CD4-positive, alpha-beta memory T cell (primary cell): ENCODE results near the gene MCM3AP. TPM values are rescaled to one million over a fixed set of nuclear protein-coding genes. Genes with fewer than 3 reads are reported as not detected.
A peak's percentile ranks its signal among the peaks of the same experiment; 100 is the strongest.

Experiments used
- CTCF ChIA-PET: fragments of 350-600 bp; sonication (Branson Sonifier 250); formaldehyde crosslinking; loops from one replicate; lab custom pipeline; 2021; ENCODE audit warnings: inconsistent platforms; ENCODE audit not compliant: partially characterized antibody; lab: Charles Lee
- POLR2A ChIA-PET: fragments of 350-600 bp; sonication (Branson Sonifier 250); formaldehyde crosslinking; loops from one replicate; lab custom pipeline; 2021; ENCODE audit not compliant: partially characterized antibody; lab: Charles Lee
- DNase-seq, 5 donors: peaks; one replicate each; pipeline versions ENCODE4 v3.0.0 to v3.0.0-alpha.2; 2020 to 2022; ENCODE audit warnings: mixed read lengths in 1 of 5
- H3K27ac ChIP-seq: one replicate; pipeline ENCODE4 v1.7.0; 2013; ENCODE audit warnings: low read depth, low read length
- H3K27me3 ChIP-seq: 2 replicates; pipeline ENCODE4 v1.7.0; 2013; ENCODE audit warnings: mild to moderate bottlenecking, low read length, moderate library complexity; ENCODE audit not compliant: insufficient read depth
- H3K36me3 ChIP-seq: 2 replicates; pipeline ENCODE4 v1.7.0; 2013; ENCODE audit warnings: mild to moderate bottlenecking, low read length, moderate library complexity; ENCODE audit not compliant: insufficient read depth
- H3K4me1 ChIP-seq: 2 replicates; pipeline ENCODE4 v1.7.0; 2013; ENCODE audit warnings: mild to moderate bottlenecking, low read length, moderate library complexity; ENCODE audit not compliant: insufficient read depth
- H3K4me3 ChIP-seq, 2 donors: one replicate each; pipeline ENCODE4 v1.7.0; 2013; ENCODE audit warnings: low read length in 2 of 2, mild to moderate bottlenecking in 1 of 2
- H3K9me3 ChIP-seq, 2 donors: one replicate each; pipeline ENCODE4 v1.7.0; 2013; ENCODE audit warnings: low read length in 2 of 2, control low read depth in 1 of 2; ENCODE audit not compliant: control insufficient read depth in 1 of 2
- H3K27ac Mint-ChIP-seq, 7 donors: one replicate each; pipeline ENCODE4 v1.8.0; 2020 to 2021; ENCODE audit warnings: mixed read lengths in 7 of 7, mild to moderate bottlenecking in 6 of 7, inconsistent platforms in 3 of 7, moderate library complexity in 3 of 7
- H3K27me3 Mint-ChIP-seq, 2 donors: one replicate each; pipeline ENCODE4 v1.8.0; 2020 to 2021; ENCODE audit warnings: mixed read lengths in 2 of 2
- H3K36me3 Mint-ChIP-seq, 2 donors: one replicate each; pipeline ENCODE4 v1.8.0; 2020 to 2021; ENCODE audit warnings: mixed read lengths in 2 of 2, inconsistent platforms in 1 of 2, mild to moderate bottlenecking in 1 of 2
- H3K4me1 Mint-ChIP-seq, 4 donors: one replicate each; pipeline ENCODE4 v1.8.0; 2020 to 2021; ENCODE audit warnings: mixed read lengths in 4 of 4, mild to moderate bottlenecking in 1 of 4
- H3K4me3 Mint-ChIP-seq, 8 donors: one replicate each; pipeline ENCODE4 v1.8.0; 2020 to 2021; ENCODE audit warnings: mixed read lengths in 8 of 8, mild to moderate bottlenecking in 7 of 8, moderate library complexity in 6 of 8, inconsistent platforms in 3 of 8
- H3K9me3 Mint-ChIP-seq, 8 donors: one replicate each; pipeline ENCODE4 v1.8.0; 2020 to 2021; ENCODE audit warnings: mixed read lengths in 8 of 8, mild to moderate bottlenecking in 5 of 8, inconsistent platforms in 3 of 8, moderate library complexity in 1 of 8
- intact Hi-C: fragments of 100-400 bp; cut with micrococcal nuclease; formaldehyde crosslinking; loops from one replicate; pipeline ENCODE4 v1.15.1; 2023
- polyA plus RNA-seq, 2 donors: library from polyadenylated mRNA; unstranded; fragments of 300-500 nt; fragmentation: Illumina TruSeq; gene quantifications; one replicate each; pipeline ENCODE4 v1.2.3, GENCODE V29; 2021
- total RNA-seq, 2 experiments: library from RNA; stranded (reverse); gene quantifications; one replicate each; pipeline ENCODE4 v1.2.3, GENCODE V29; 2021

The MCM3AP gene
- total and polyA plus RNA-seq, 4 experiments from 2014 or later, result 14.9 to 168 (median 100) TPM

DNA sequence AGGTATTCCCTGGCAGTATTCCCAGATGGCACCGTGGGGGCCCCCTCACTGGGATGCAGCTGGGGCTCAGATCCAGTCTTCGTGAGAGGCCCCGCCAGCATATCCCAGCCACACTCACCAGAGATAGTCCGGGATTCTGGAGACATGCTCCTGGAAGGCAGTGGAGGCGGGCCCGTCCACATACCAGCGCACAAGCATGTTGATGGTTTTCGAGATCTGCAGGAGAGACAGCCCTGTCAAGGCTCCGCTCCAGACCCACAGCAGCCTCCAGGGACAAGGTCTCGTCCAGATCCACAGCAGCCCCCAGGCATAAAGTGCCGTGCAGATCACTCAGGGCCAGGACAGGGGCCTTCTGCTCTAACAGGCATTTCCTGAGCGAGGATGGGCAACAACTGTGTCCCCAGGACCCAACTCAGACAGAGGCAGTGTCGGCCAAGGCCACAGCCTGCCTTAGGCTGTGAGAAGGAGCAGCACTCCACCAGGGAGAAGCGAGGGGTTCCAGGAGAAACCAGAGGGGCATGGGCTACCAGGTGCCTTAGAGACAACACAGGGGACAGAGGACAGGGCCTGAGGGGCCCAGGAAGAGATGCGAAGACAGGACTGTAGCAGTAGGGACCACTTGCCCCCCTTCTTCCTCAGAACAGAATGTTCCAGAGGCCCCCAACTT is 71.7 kb downstream of the MCM3AP start:
- Histone ChIP-seq H3K27me3 (no peaks in the 10 kb centered on the region), H3K27ac (no peak overlapping the region), H3K9me3 (no peaks in the 10 kb centered on the region), H3K4me1 (no peaks in the 10 kb centered on the region), H3K4me3 (no peak overlapping the region), H3K36me3 (no peaks in the 10 kb centered on the region)
- H3K27me3 Mint-ChIP-seq, result no peaks in the 10 kb centered on the region
- no peaks in the 10 kb centered on the region for H3K4me1 Mint-ChIP-seq
- H3K9me3 Mint-ChIP-seq, result no peaks in the 10 kb centered on the region
- DNase-seq, result no peak
- no peak overlapping the region for H3K4me3 Mint-ChIP-seq
- peaks cover 0 to 23% of the 10 kb centered on the region in 2 donors for H3K36me3 Mint-ChIP-seq
- peak overlapping the region in 2 of 7 donors; percentile 51 to 78 for H3K27ac Mint-ChIP-seq
- POLR2A ChIA-PET, result no interaction called here
- CTCF ChIA-PET, result no interaction called here
- intact Hi-C loops, result no loop called here

DNA sequence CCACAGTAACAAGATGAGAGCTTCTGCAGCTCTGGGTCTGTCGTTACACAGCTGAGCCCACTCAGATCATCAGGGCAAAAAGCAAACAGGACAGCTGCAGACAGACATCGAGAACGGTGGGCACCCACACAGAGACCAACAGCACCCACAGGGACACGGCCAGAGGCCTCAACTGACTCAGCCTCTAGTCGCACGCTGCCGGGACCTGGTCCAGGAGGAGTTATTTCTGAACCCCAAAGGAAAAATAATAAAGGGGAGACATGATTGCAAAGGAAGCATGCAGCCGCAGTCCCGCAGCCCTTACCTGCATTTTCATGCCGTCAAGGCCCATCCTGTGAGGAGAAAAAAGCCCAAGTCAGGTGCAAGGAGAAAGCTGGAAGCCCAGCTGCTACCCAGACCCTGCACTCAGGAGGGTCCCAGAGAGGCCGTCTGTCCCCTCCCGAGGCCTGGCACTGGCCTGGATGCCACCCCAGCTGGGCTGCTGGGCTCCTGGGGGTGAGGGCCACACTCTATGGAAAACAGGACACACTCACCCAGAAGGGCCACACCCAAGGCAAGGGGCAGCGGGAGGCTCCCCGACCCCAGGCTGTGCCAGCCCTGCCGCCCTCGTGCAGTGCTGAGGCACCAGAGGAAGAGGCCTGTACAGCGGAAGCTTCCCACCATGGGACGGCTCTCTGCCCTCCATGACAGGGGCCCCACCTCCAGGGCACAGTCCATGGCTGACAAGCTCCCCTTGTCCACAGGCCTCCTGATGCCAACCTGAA is 72.5 kb downstream of the MCM3AP start:
- no peaks in the 10 kb centered on the region for H3K4me1 ChIP-seq
- Mint-ChIP-seq H3K4me1 (no peaks in the 10 kb centered on the region), H3K4me3 (no peak overlapping the region), H3K27ac (peak overlapping the region in 1 of 7 donors; percentile 64), H3K36me3 (peaks cover 0 to 29% of the 10 kb centered on the region in 2 donors), H3K9me3 (no peaks in the 10 kb centered on the region), H3K27me3 (no peaks in the 10 kb centered on the region)
- DNase-seq, result no peak
- H3K27me3 ChIP-seq, result no peaks in the 10 kb centered on the region
- no peak overlapping the region for H3K27ac ChIP-seq
- POLR2A ChIA-PET, result no interaction called here
- CTCF ChIA-PET, result no interaction called here
- no peak overlapping the region for H3K4me3 ChIP-seq
- no peaks in the 10 kb centered on the region for H3K36me3 ChIP-seq
- H3K9me3 ChIP-seq, result no peaks in the 10 kb centered on the region
- intact Hi-C loops, result no loop called here

GRCh38 chr21:46211786-46212720 is 73.4 kb downstream of the MCM3AP start:
- no peak overlapping the region for H3K4me3 Mint-ChIP-seq
- H3K9me3 Mint-ChIP-seq, result no peaks in the 10 kb centered on the region

DNA sequence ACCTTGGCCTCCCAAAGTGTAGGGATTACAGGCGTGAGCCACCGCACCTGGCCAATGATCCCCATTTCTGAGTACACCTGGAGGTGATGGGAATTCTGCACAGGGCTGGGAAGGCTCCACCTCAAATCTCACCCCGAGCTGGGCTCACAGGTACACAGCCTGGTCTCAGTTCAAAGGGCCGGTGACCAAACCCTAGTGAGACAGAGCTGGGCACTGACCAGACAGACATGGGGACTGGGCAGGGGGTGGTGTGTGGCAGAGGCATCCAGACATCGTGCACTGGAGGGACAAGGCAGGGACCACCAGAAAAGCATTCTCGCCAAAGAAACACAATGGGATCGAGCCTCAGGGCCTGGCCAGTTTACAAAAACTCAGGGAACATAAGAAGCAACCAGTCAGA is 74.0 kb downstream of the MCM3AP start:
- intact Hi-C loops, result no loop called here
- DNase-seq, result no peak
- no peak overlapping the region for H3K4me3 ChIP-seq
- H3K36me3 Mint-ChIP-seq, result peaks cover 0 to 34% of the 10 kb centered on the region in 2 donors
- no peaks in the 10 kb centered on the region for H3K4me1 Mint-ChIP-seq
- no peaks in the 10 kb centered on the region for H3K9me3 ChIP-seq
- CTCF ChIA-PET, result no interaction called here
- H3K4me1 ChIP-seq, result no peaks in the 10 kb centered on the region
- H3K27ac Mint-ChIP-seq, result peak overlapping the region in 2 of 7 donors; percentile 22 to 23
- no peak overlapping the region for H3K27ac ChIP-seq
- no peaks in the 10 kb centered on the region for H3K27me3 ChIP-seq
- H3K27me3 Mint-ChIP-seq, result no peaks in the 10 kb centered on the region
- peaks cover 12% of the 10 kb centered on the region for H3K36me3 ChIP-seq
- H3K9me3 Mint-ChIP-seq, result no peaks in the 10 kb centered on the region
- no peak overlapping the region for H3K4me3 Mint-ChIP-seq
- POLR2A ChIA-PET, result no interaction called here

More at GRCh38 chr21:46211786-46212720, 73.4 kb downstream of the MCM3AP start:
- DNase-seq, result no peak
- H3K36me3 Mint-ChIP-seq, result peaks cover 0 to 32% of the 10 kb centered on the region in 2 donors
- H3K27me3 Mint-ChIP-seq, result no peaks in the 10 kb centered on the region
- Histone ChIP-seq H3K4me3 (no peak overlapping the region), H3K27ac (no peak overlapping the region), H3K27me3 (no peaks in the 10 kb centered on the region), H3K9me3 (no peaks in the 10 kb centered on the region), H3K36me3 (peaks cover 5% of the 10 kb centered on the region), H3K4me1 (no peaks in the 10 kb centered on the region)
- ChIA-PET POLR2A (no interaction called here), CTCF (no interaction called here)
- H3K27ac Mint-ChIP-seq, result peak overlapping the region in 1 of 7 donors; percentile 22
- intact Hi-C loops, result no loop called here
- H3K4me1 Mint-ChIP-seq, result no peaks in the 10 kb centered on the region

GRCh38 chr21:46210378-46211136 is 74.9 kb downstream of the MCM3AP start:
- CTCF ChIA-PET, result interaction anchor here (0.8 kb wide), 1 partner anchor 10 kb away, joined by 3 read pairs; no protein-coding TSS in a partner anchor
- H3K36me3 Mint-ChIP-seq, result peaks cover 2 to 39% of the 10 kb centered on the region in 2 donors
- H3K27ac Mint-ChIP-seq, result peak overlapping the region in 1 of 7 donors; percentile 4
- intact Hi-C loops, result no loop called here
- POLR2A ChIA-PET, result no interaction called here
- Histone ChIP-seq H3K27me3 (no peaks in the 10 kb centered on the region), H3K4me3 (no peak overlapping the region), H3K9me3 (no peaks in the 10 kb centered on the region), H3K4me1 (no peaks in the 10 kb centered on the region), H3K27ac (no peak overlapping the region), H3K36me3 (peaks cover 13% of the 10 kb centered on the region)
- DNase-seq, result no peak
- H3K27me3 Mint-ChIP-seq, result no peaks in the 10 kb centered on the region
- no peaks in the 10 kb centered on the region for H3K4me1 Mint-ChIP-seq
- no peaks in the 10 kb centered on the region for H3K9me3 Mint-ChIP-seq
- H3K4me3 Mint-ChIP-seq, result no peak overlapping the region

- Histone ChIP-seq H3K4me3 (no peak overlapping the region), H3K9me3 (no peaks in the 10 kb centered on the region), H3K36me3 (peaks cover 22% of the 10 kb centered on the region), H3K27ac (no peak overlapping the region), H3K4me1 (no peaks in the 10 kb centered on the region), H3K27me3 (no peaks in the 10 kb centered on the region)
- Mint-ChIP-seq H3K27me3 (no peaks in the 10 kb centered on the region), H3K36me3 (peaks cover 8 to 50% of the 10 kb centered on the region in 2 donors), H3K27ac (peak overlapping the region in 1 of 7 donors; percentile 46), H3K4me3 (no peak overlapping the region), H3K9me3 (no peaks in the 10 kb centered on the region), H3K4me1 (no peaks in the 10 kb centered on the region)
- intact Hi-C loops, result no loop called here
- POLR2A ChIA-PET, result no interaction called here
- CTCF ChIA-PET, result no interaction called here
- no peak for DNase-seq
Measured at GRCh38 chr21:46208761-46209721, 76.4 kb downstream of the MCM3AP start.
